Activated T-cell treated with anti-CD3 and anti-CD28 coated beads for 48 hours (primary cell): ENCODE results near the gene PPIG.
"Not testable (repeated sequence)": the region's sequence is repeated elsewhere in the genome, so short reads cannot be mapped to it uniquely, and the experiment has no call there.

Experiments used
- DNase-seq: peaks from one replicate; pipeline ENCODE4 v3.0.0-alpha.2; 2020; ENCODE audit warnings: low read depth

PPIG gene

GRCh38 chr2:169664978-169665930 is 81.1 kb downstream of the PPIG start:
- DNase-seq = no peak

- no peak for DNase-seq
These were observed 83.4 kb downstream of the PPIG start for GRCh38 chr2:169667583-169667982.

- no peak for DNase-seq
These were observed 86.1 kb downstream of the PPIG start for GRCh38 chr2:169670215-169670651.

- no peak for DNase-seq
These were observed 86.8 kb downstream of the PPIG start for GRCh38 chr2:169670937-169671336.

GRCh38 chr2:169672406-169672805 is 88.3 kb downstream of the PPIG start:
- no peak for DNase-seq

- DNase-seq = no peak
These were observed 89.0 kb downstream of the PPIG start for GRCh38 chr2:169673106-169673505.

- DNase-seq = no peak
These were observed 89.8 kb downstream of the PPIG start for GRCh38 chr2:169673921-169674320.

GRCh38 chr2:169676357-169676756 is 92.2 kb downstream of the PPIG start:
- DNase-seq = no peak

- DNase-seq = no peak
These were observed 92.7 kb downstream of the PPIG start for GRCh38 chr2:169676850-169677249.

GRCh38 chr2:169683054-169683424 is 98.9 kb downstream of the PPIG start:
- DNase-seq = no peak

GRCh38 chr2:169683425-169684134 is 99.4 kb downstream of the PPIG start:
- DNase-seq = no peak

- DNase-seq = no peak
These were observed 100.0 kb downstream of the PPIG start for GRCh38 chr2:169684135-169684565.

- not testable (repeated sequence) for DNase-seq
These were observed 100.6 kb downstream of the PPIG start for GRCh38 chr2:169684712-169685111.

GRCh38 chr2:169686825-169687224 is 102.7 kb downstream of the PPIG start:
- not testable (repeated sequence) for DNase-seq

GRCh38 chr2:169687943-169688342 is 103.8 kb downstream of the PPIG start:
- DNase-seq = not testable (repeated sequence)

GRCh38 chr2:169690958-169691357 is 106.8 kb downstream of the PPIG start:
- no peak for DNase-seq
